Measurements from ENCODE around the gene ASTN2. TPM values are rescaled to one million over a fixed set of nuclear protein-coding genes. Genes with fewer than 3 reads are reported as not detected.

Gene ASTN2
- total RNA-seq, 4 donors from 2014 or later: 3.2 to 7.0 (median 5.4) TPM

- no peak for TF ChIP-seq CTCF (IDR thresholded peaks at IDR 0.05; ENCODE audit: low read depth)
These were observed 935.8 kb downstream of the ASTN2 start for GRCh38 chr9:116479056-116479544.

- TF ChIP-seq CTCF (IDR thresholded peaks at IDR 0.05; ENCODE audit: low read depth): no peak
These were observed 937.2 kb downstream of the ASTN2 start for GRCh38 chr9:116477584-116478141.

- TF ChIP-seq CTCF (IDR thresholded peaks at IDR 0.05; ENCODE audit: low read depth): no peak
These were observed 937.9 kb downstream of the ASTN2 start for GRCh38 chr9:116476935-116477381.

GRCh38 chr9:116476002-116476401 lies 938.9 kb downstream of the ASTN2 start:
- TF ChIP-seq CTCF (IDR thresholded peaks at IDR 0.05; ENCODE audit: low read depth): no peak

- TF ChIP-seq CTCF (IDR thresholded peaks at IDR 0.05; ENCODE audit: low read depth): no peak
These were observed 939.7 kb downstream of the ASTN2 start for GRCh38 chr9:116475201-116475600.

GRCh38 chr9:116471944-116472506 lies 942.8 kb downstream of the ASTN2 start:
- TF ChIP-seq CTCF (IDR thresholded peaks at IDR 0.05; ENCODE audit: low read depth): no peak

GRCh38 chr9:116471093-116471906 lies 943.6 kb downstream of the ASTN2 start:
- no peak for TF ChIP-seq CTCF (IDR thresholded peaks at IDR 0.05; ENCODE audit: low read depth)
